ENCODE measurements around the gene USP31.

The USP31 gene

GRCh38 chr16:23092072-23092800 is 57.0 kb downstream of the USP31 start:
- H3K27ac ChIP-seq (ENCODE audit: low read depth, low read length, poor library complexity, severe bottlenecking), result no peak overlapping the region
- peaks cover 24% of the 10 kb centered on the region for H3K36me3 ChIP-seq (ENCODE audit: insufficient read depth, low read length)
- no peaks in the 10 kb centered on the region for H3K4me1 ChIP-seq (ENCODE audit: insufficient read depth, low read length, severe bottlenecking)
- H3K4me3 ChIP-seq (ENCODE audit: low read depth, low read length, poor library complexity, severe bottlenecking), result no peak overlapping the region
- H3F3A ChIP-seq (ENCODE audit: insufficient read depth, low read length), result no peaks in the 10 kb centered on the region
- H3K9me3 ChIP-seq (ENCODE audit: low read length), result no peaks in the 10 kb centered on the region
- no peaks in the 10 kb centered on the region for H3K79me2 ChIP-seq (ENCODE audit: insufficient read depth, low read length)
- no peak overlapping the region for H3K9ac ChIP-seq (ENCODE audit: low read length)
- no peak overlapping the region for H2AFZ ChIP-seq (ENCODE audit: low read length)
- H4K20me1 ChIP-seq (ENCODE audit: insufficient read depth, low read length), result no peaks in the 10 kb centered on the region
- TF ChIP-seq CTCF (IDR thresholded peaks at IDR 0.05; ENCODE audit: low read length) (no peak), EZH2 (IDR thresholded peaks at IDR 0.05; ENCODE audit: borderline replicate concordance, low read length) (no peak)
- H3K4me2 ChIP-seq (ENCODE audit: low read length), result no peak overlapping the region
- H3K27me3 ChIP-seq (ENCODE audit: insufficient read depth, low read length), result no peaks in the 10 kb centered on the region
- no peaks in the 10 kb centered on the region for H3K9me2 ChIP-seq (ENCODE audit: low read depth, low read length)

GRCh38 chr16:23089111-23089510 is 60.1 kb downstream of the USP31 start:
- no peak overlapping the region for H3K9ac ChIP-seq (ENCODE audit: low read length)
- no peaks in the 10 kb centered on the region for H4K20me1 ChIP-seq (ENCODE audit: insufficient read depth, low read length)
- H3K79me2 ChIP-seq (ENCODE audit: insufficient read depth, low read length), result no peaks in the 10 kb centered on the region

GRCh38 chr16:23088018-23088417 is 61.2 kb downstream of the USP31 start:
- TF ChIP-seq CTCF (IDR thresholded peaks at IDR 0.05; ENCODE audit: low read length) (no peak), EZH2 (IDR thresholded peaks at IDR 0.05; ENCODE audit: borderline replicate concordance, low read length) (no peak)
- H2AFZ ChIP-seq (ENCODE audit: low read length), result no peak overlapping the region

More at GRCh38 chr16:23089111-23089510, 60.1 kb downstream of the USP31 start:
- Histone ChIP-seq H3K9me3 (ENCODE audit: low read length) (no peaks in the 10 kb centered on the region), H3K9me2 (ENCODE audit: low read depth, low read length) (no peaks in the 10 kb centered on the region), H3K27me3 (ENCODE audit: insufficient read depth, low read length) (no peaks in the 10 kb centered on the region), H2AFZ (ENCODE audit: low read length) (no peak overlapping the region), H3K4me3 (ENCODE audit: low read depth, low read length, poor library complexity, severe bottlenecking) (no peak overlapping the region), H3K4me1 (ENCODE audit: insufficient read depth, low read length, severe bottlenecking) (no peaks in the 10 kb centered on the region), H3K27ac (ENCODE audit: low read depth, low read length, poor library complexity, severe bottlenecking) (no peak overlapping the region), H3K4me2 (ENCODE audit: low read length) (no peak overlapping the region), H3F3A (ENCODE audit: insufficient read depth, low read length) (no peaks in the 10 kb centered on the region), H3K36me3 (ENCODE audit: insufficient read depth, low read length) (peaks cover 24% of the 10 kb centered on the region)
- no peak for TF ChIP-seq EZH2 (IDR thresholded peaks at IDR 0.05; ENCODE audit: borderline replicate concordance, low read length)
- TF ChIP-seq CTCF (IDR thresholded peaks at IDR 0.05; ENCODE audit: low read length), result no peak

More at GRCh38 chr16:23088018-23088417, 61.2 kb downstream of the USP31 start:
- no peak overlapping the region for H3K4me2 ChIP-seq (ENCODE audit: low read length)
- no peaks in the 10 kb centered on the region for H4K20me1 ChIP-seq (ENCODE audit: insufficient read depth, low read length)
- H3K9me3 ChIP-seq (ENCODE audit: low read length), result no peaks in the 10 kb centered on the region
- no peaks in the 10 kb centered on the region for H3K4me1 ChIP-seq (ENCODE audit: insufficient read depth, low read length, severe bottlenecking)
- H3K9ac ChIP-seq (ENCODE audit: low read length), result no peak overlapping the region
- H3K27me3 ChIP-seq (ENCODE audit: insufficient read depth, low read length), result no peaks in the 10 kb centered on the region
- no peak overlapping the region for H3K4me3 ChIP-seq (ENCODE audit: low read depth, low read length, poor library complexity, severe bottlenecking)
- no peak overlapping the region for H3K27ac ChIP-seq (ENCODE audit: low read depth, low read length, poor library complexity, severe bottlenecking)
- H3K36me3 ChIP-seq (ENCODE audit: insufficient read depth, low read length), result peaks cover 20% of the 10 kb centered on the region; the same call in 1 of the 2 replicates
- no peaks in the 10 kb centered on the region for H3K79me2 ChIP-seq (ENCODE audit: insufficient read depth, low read length)
- H3F3A ChIP-seq (ENCODE audit: insufficient read depth, low read length), result no peaks in the 10 kb centered on the region
- no peaks in the 10 kb centered on the region for H3K9me2 ChIP-seq (ENCODE audit: low read depth, low read length)

Measured in OCI-LY1 (cell line).